GM19193 (cell line): Measurements from ENCODE around the gene CCDC8.

Experiments used
- POLR2A ChIP-seq: IDR thresholded peaks from 4 replicates; pipeline ENCODE4 v1.6.1; 2011; ENCODE audit not compliant: insufficient read depth, insufficient read length; ENCODE audit errors: extremely low read depth

Gene CCDC8

DNA sequence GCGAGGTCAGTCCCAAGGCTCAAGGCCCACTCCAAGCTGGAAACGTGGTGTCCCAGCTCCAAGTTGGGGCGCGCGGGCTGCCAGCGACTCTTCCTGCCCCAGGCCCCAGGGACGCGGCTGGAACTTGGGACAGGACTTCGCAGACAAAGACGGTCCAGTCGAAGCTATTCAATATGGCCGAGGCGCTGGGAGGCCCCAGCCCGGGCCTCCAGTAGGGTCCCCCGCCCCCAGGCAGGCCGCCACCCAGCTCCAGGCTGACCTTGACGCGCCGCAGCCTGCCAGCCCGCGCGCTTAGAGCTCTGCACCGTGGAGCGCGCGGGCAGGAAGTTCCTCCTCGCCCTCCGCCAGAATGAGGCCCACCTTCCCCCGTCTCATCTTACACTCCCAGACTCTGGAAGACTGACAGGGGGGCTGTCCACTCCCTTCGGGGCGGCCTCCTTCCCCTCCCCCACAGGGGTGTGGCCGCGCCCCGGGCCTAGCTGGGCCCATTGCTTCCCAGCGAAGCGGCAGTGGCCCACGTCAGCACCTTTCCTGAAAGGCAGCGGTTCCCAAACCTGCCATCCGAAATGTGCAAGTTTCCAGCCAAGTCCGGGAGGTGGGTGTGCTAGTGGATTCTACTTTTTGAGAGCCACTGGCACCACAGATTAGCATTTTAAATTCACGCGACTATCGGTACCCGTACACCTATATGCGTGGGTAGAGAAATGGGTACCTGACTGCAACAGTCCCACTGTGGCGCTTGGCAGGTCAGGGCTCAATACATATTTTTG, at the start of gene CCDC8:
CCDC8 (minus strand) TSS at position 303 of the 770 bp plus-strand sequence. CDS start 754 bp downstream, outside the sequence.
- no peak for TF ChIP-seq POLR2A

DNA sequence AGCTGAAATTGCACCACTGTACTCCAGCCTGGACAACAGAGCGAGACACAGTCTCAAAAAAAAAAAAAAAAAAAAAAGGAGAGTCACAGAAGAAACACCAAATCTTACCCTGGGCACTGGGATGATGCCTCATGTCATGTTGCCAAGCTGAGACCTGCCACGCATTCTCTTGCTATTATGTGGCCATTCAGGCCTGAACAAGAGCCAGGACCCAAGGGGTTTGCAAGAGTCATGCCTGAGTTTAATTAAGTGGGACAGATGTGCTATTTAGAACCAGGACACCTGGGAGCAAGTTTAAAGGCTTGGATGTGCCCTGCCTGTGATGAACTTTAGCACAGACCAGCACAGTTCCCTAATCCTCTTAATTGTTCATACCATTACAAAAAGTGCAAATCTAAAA, 48.2 kb upstream of the CCDC8 start:
- no peak for TF ChIP-seq POLR2A

DNA sequence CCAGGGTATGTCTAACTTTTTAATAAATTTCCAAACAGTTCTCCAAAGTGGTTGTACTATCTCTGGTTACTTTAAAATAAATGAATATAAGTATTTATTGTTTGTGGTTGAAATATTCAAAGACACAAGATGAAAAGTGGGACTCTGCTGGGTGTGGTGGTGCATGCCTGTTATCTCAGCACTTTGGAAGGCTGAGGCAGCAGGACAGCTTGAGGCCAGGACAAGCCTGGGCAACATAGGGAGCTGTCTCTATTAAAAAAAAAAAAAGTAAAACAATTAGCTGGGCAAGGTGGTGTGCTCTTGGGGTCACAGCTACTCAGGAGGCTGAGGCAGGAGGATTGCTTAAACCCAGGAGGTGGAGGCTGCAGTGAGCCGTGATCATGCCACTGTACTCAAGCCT, 47.6 kb upstream of the CCDC8 start:
- no peak for TF ChIP-seq POLR2A

DNA sequence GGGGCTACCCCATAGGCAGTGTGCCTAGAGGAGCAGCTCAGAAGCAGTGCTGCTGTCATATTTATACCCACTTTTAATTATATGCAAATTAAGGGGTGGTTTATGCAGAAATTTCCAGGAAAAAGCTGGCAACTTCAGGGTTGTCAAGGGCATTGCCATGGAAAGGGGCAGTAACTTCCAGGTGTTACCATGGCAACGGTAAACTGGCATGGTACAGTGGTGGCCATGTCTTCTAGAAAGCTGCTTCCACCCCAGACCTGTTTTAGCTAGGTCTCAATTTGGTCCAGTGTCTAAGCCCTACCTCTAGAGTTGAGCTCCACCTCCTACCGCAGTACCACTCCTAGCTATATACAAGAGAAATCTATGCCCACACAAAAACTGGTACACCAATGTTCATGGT, 46.7 kb upstream of the CCDC8 start:
- no peak for TF ChIP-seq POLR2A

- no peak for TF ChIP-seq POLR2A
Observed at GRCh38 chr19:46456930-46457329, 43.6 kb upstream of the CCDC8 start.

- no peak for TF ChIP-seq POLR2A
Observed at GRCh38 chr19:46454244-46454643, 40.9 kb upstream of the CCDC8 start.

- TF ChIP-seq POLR2A = no peak
Observed at GRCh38 chr19:46453661-46454060, 40.3 kb upstream of the CCDC8 start.

DNA sequence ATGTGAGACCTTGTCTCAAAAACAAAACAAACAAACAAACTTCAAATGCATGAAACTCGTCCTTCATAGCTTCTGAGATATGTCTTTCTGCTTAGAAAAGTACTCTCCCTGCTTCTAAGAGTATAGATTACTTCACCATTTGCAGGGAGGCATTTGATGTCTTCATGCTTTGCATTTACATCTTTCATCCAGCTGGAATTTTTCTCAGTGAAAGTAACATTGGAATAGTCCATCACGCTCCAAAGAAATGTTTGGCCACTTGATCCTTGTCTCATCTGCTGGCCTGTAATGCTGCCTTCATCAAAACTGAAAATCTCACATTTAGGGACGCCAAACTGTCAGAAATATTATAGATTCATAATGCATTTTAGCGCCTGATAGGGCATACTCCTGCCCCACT, 38.8 kb upstream of the CCDC8 start:
- TF ChIP-seq POLR2A = no peak

DNA sequence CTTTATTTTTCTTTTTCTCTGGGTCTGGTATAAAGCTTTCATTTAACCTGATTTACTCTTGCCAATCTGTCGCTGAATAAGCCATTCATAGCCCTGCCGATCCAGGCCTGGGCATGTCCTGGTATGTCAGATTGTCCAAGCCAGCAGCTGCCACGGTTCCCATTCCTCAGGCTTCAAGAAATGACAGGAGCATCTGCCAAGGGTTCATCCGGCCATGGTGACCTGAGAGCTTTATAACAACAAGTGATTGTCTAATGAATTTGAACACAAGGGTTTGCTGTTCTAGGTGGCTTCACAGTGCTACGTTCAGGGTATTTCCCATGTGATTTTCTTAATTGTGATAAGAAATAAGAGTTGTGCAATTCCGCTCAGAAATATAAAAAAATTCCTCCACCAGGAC, 38.0 kb upstream of the CCDC8 start:
- TF ChIP-seq POLR2A = no peak

GRCh38 chr19:46450737-46451136, 37.4 kb upstream of the CCDC8 start:
- TF ChIP-seq POLR2A = no peak

GRCh38 chr19:46449228-46449627, 35.9 kb upstream of the CCDC8 start:
- no peak for TF ChIP-seq POLR2A

DNA sequence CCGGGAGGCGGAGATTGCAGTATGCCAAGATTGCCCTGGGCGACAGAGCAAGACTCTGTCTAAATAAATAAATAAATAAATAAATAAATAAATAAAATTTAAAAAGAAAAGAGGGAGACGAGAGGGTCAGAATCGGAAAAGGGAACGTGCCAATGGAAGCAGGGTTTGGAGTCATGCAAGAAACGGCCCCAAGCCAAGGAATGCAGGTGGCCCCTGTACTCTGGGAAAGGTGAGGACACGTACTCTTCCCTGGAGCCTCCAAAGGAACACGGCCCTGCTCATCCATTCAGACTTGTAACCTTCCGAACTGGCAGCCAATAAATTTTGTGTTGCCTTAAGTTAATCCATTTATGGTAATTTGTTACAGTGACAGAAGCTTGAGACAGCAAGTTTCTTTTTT, 35.2 kb upstream of the CCDC8 start:
- no peak for TF ChIP-seq POLR2A

DNA sequence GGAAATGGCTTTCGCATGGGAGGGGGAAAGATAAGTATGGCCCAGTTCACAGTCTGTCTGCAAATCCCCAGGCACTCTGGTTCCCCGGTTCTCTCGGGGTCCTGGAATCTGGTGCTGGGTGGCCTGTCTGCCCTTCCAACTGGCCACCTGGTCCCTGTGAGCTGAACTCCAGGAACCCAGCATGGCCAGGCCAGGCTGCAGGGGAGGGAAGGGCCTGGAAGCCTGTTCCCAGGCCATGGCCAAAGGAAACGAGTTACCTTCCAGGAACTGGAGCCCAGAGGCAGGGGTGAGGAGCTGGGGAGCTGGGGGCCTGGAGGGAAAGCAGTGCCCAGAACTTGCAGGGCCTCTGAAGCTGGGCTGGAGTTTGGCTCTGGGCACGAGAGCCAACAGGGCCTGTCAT, 34.5 kb upstream of the CCDC8 start:
- TF ChIP-seq POLR2A = no peak

DNA sequence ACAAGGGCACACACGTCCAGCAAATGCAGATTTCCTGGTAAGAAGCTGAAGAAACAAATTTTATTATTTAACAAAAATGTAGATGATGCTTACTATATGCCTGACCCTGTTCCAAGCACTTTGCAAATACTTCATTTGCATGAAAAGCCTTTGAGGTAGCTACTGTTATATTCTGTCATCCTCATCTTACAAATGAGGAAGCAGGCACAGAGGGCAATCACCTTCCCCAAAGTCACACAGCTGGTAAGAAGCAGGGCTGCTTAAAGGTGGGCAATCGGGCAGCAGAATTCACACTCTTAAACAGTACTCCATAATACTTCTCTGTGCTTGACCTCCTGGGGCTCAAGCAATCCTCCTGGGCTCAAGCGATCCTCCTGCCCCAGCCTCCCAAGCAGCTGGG, 33.6 kb upstream of the CCDC8 start:
- no peak for TF ChIP-seq POLR2A

- TF ChIP-seq POLR2A = no peak
Observed at GRCh38 chr19:46446021-46446420, 32.7 kb upstream of the CCDC8 start.

GRCh38 chr19:46442808-46443450, 29.6 kb upstream of the CCDC8 start:
- TF ChIP-seq POLR2A = no peak
